HFFc6 (cell line): ENCODE results near the gene CMIP. TPM values are rescaled to one million over a fixed set of nuclear protein-coding genes. Genes with fewer than 3 reads are reported as not detected.

Experiments
- DNase-seq: peaks from one replicate; pipeline ENCODE4 v3.0.0-alpha.2; 2018
- H3K27ac Mint-ChIP-seq: 2 replicates; pipeline ENCODE4 v1.8.0; 2020; ENCODE audit warnings: mild to moderate bottlenecking, mixed read lengths
- H3K27me3 Mint-ChIP-seq: 2 replicates; pipeline ENCODE4 v1.8.0; 2021; ENCODE audit warnings: mild to moderate bottlenecking, moderate library complexity, mixed read lengths; ENCODE audit not compliant: insufficient read depth
- H3K36me3 Mint-ChIP-seq: 2 replicates; pipeline ENCODE4 v1.8.0; 2021; ENCODE audit warnings: low read depth, mixed read lengths
- H3K4me1 Mint-ChIP-seq: 2 replicates; pipeline ENCODE4 v1.8.0; 2020; ENCODE audit warnings: low read depth, mixed read lengths
- H3K4me3 Mint-ChIP-seq: 2 replicates; pipeline ENCODE4 v1.8.0; 2020; ENCODE audit warnings: mild to moderate bottlenecking, moderate library complexity, mixed read lengths
- H3K9me3 Mint-ChIP-seq: 2 replicates; pipeline ENCODE4 v1.8.0; 2020; ENCODE audit warnings: mild to moderate bottlenecking, mixed read lengths
- CTCF ChIP-seq: fragments of 200-600 bp; sonication (generic); IDR thresholded peaks from 2 replicates; pipeline ENCODE4 v1.5.0; 2021; ENCODE audit warnings: antibody characterized with exemption, mild to moderate bottlenecking
- total RNA-seq, 6 experiments: library from RNA; stranded (reverse); fragmentation: NEBNext Ultra II Directional; extraction: Animal tissue kit (Norgen Biotek cat#: 25700); gene quantifications; 2 replicates in 1 of 6; 3 replicates in 5 of 6; pipeline ENCODE4 v1.2.3, GENCODE V29; 2021

CMIP gene
- total RNA-seq, 6 experiments from 2014 or later = 35.9 to 48.0 (median 43.5) TPM

GRCh38 chr16:81545470-81546250 lies 101.1 kb downstream of the CMIP start:
- no peaks in the 10 kb centered on the region; the same call in 1 of the 2 replicates for H3K27me3 Mint-ChIP-seq
- no peak overlapping the region for H3K4me3 Mint-ChIP-seq
- no peak for DNase-seq
- peaks cover 53% of the 10 kb centered on the region for H3K4me1 Mint-ChIP-seq
- no peak overlapping the region for H3K27ac Mint-ChIP-seq
- no peaks in the 10 kb centered on the region for H3K9me3 Mint-ChIP-seq
- TF ChIP-seq CTCF = no peak
- no peaks in the 10 kb centered on the region for H3K36me3 Mint-ChIP-seq

DNA sequence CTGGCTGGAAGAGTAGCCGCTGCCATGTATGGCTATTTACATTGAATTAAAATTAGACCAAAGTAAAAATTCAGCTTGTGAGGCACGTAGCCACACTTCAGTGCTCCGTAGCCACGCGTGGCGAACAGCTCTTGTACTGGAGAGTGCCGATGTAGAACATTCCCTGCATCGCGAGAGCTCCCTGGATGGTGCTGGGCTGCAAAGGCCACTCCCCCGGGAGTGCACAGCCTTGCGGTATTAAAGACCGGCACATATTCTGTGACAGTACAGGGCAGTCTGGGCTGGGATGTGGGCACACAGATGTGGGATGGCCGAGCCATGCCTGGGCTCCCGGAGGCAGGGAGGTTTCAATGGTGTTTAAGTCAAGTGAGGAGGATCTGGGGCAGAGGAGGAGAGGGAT lies 102.2 kb downstream of the CMIP start:
- Mint-ChIP-seq H3K9me3 (no peaks in the 10 kb centered on the region), H3K27ac (no peak overlapping the region), H3K4me1 (peaks cover 62% of the 10 kb centered on the region), H3K36me3 (no peaks in the 10 kb centered on the region), H3K4me3 (no peak overlapping the region), H3K27me3 (peaks cover 3% of the 10 kb centered on the region)
- TF ChIP-seq CTCF = no peak
- no peak for DNase-seq

DNA sequence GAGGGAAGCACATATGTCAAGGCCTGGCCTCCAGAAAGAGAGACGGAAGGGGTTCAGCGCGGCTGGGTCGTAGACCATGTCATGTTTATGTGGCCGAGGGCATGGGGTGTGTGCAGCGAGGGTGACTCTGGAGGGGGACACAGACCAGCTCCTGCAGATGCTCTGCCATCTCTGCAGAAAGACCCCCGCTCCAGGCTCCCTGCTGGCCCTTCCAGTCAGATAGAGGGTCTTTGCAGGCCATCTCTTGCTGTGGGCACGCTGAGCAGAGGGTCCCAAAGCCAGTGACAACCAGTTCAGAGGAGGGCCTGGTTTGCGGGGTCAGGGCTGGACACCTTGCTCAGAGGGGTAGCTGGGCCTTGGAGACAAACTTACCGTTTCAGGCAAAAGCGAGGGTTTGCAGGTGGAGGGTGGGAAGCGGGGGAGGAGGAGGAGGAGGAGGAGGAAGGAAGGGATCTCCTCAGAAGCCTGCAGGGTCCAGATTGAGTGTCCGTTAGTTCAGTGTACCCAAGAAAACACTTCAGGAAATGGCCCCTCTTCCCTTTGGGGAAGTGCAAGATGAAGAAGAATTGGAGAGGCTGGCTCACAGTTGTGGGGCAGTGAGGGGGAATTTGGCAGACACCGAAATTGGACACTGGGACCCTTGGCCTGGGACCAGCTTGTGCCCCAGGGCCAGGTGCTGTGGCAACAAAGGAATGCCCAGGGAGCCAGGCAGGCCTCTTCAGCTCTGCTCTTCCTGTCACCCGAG lies 102.8 kb downstream of the CMIP start:
- no peak for DNase-seq
- Mint-ChIP-seq H3K36me3 (no peaks in the 10 kb centered on the region), H3K9me3 (no peaks in the 10 kb centered on the region), H3K4me3 (no peak overlapping the region), H3K4me1 (peaks cover 62% of the 10 kb centered on the region), H3K27me3 (peaks cover 6% of the 10 kb centered on the region), H3K27ac (no peak overlapping the region)
- no peak for TF ChIP-seq CTCF

DNA sequence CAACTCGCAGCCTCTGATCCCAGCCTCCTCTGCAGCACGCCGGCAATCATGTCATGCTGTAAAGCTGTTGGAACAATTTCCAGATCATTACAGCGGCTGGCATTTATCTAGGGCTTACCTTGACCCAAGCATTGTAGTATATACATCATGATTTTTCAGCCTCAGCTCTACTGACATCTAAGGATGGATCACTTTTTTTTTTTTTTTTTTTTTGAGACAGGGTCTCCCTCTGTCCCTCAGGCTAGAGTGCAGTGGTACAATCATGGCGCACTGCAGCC lies 103.3 kb downstream of the CMIP start:
- Mint-ChIP-seq H3K4me3 (no peak overlapping the region), H3K9me3 (no peaks in the 10 kb centered on the region), H3K36me3 (no peaks in the 10 kb centered on the region), H3K27me3 (peaks cover 7% of the 10 kb centered on the region), H3K4me1 (peaks cover 62% of the 10 kb centered on the region), H3K27ac (no peak overlapping the region)
- DNase-seq = no peak
- TF ChIP-seq CTCF = no peak

GRCh38 chr16:81548551-81548875 lies 103.9 kb downstream of the CMIP start:
- DNase-seq = no peak
- no peak overlapping the region for H3K4me3 Mint-ChIP-seq
- no peak for TF ChIP-seq CTCF
- no peaks in the 10 kb centered on the region for H3K36me3 Mint-ChIP-seq
- H3K4me1 Mint-ChIP-seq = peaks cover 62% of the 10 kb centered on the region
- no peaks in the 10 kb centered on the region for H3K9me3 Mint-ChIP-seq
- no peak overlapping the region for H3K27ac Mint-ChIP-seq
- H3K27me3 Mint-ChIP-seq = peaks cover 7% of the 10 kb centered on the region
